GM12891 (cell line): ENCODE measurements around the gene OR6A2.

Source experiments
- PAX5 ChIP-seq: IDR thresholded peaks from 2 replicates; pipeline ENCODE4 v1.6.1; 2011; ENCODE audit warnings: low read length, moderate library complexity, mild to moderate bottlenecking; ENCODE audit not compliant: insufficient read depth, severe bottlenecking
- POLR2A ChIP-seq: IDR thresholded peaks from 2 replicates; pipeline ENCODE4 v1.6.1; 2011; ENCODE audit warnings: low read depth, low read length, control low read depth
- POLR2AphosphoS5 ChIP-seq: IDR thresholded peaks from 2 replicates; pipeline ENCODE4 v1.6.1; 2011; ENCODE audit warnings: low read depth, low read length, control low read depth
- POU2F2 ChIP-seq: IDR thresholded peaks from 2 replicates; pipeline ENCODE4 v1.6.1; 2011; ENCODE audit warnings: low read depth, mild to moderate bottlenecking, control low read depth, low read length, moderate library complexity
- SPI1 ChIP-seq: IDR thresholded peaks from 2 replicates; pipeline ENCODE4 v1.6.1; 2011; ENCODE audit warnings: low read depth, low read length, control low read depth
- TAF1 ChIP-seq: IDR thresholded peaks from 2 replicates; pipeline ENCODE4 v1.6.1; 2011; ENCODE audit warnings: low read depth, low read length, control low read depth

- no peak for TF ChIP-seq POLR2A
- no peak for TF ChIP-seq POLR2AphosphoS5
- TF ChIP-seq TAF1, result no peak
- TF ChIP-seq POU2F2, result no peak
- no peak for TF ChIP-seq SPI1
- no peak for TF ChIP-seq PAX5
These were observed 33.9 kb upstream of the OR6A2 start for GRCh38 chr11:6833356-6833755.
